ENCODE results near the gene ATE1.
"Not testable (repeated sequence)": the region's sequence is repeated elsewhere in the genome, so short reads cannot be mapped to it uniquely, and the experiment has no call there.

The ATE1 gene

GRCh38 chr10:121735263-121735662 lies 192.6 kb downstream of the ATE1 start:
- no peak for DNase-seq (ENCODE audit: low spot score)

GRCh38 chr10:121734589-121735045 lies 193.2 kb downstream of the ATE1 start:
- peak; percentile 16 for DNase-seq (ENCODE audit: low spot score)

DNA sequence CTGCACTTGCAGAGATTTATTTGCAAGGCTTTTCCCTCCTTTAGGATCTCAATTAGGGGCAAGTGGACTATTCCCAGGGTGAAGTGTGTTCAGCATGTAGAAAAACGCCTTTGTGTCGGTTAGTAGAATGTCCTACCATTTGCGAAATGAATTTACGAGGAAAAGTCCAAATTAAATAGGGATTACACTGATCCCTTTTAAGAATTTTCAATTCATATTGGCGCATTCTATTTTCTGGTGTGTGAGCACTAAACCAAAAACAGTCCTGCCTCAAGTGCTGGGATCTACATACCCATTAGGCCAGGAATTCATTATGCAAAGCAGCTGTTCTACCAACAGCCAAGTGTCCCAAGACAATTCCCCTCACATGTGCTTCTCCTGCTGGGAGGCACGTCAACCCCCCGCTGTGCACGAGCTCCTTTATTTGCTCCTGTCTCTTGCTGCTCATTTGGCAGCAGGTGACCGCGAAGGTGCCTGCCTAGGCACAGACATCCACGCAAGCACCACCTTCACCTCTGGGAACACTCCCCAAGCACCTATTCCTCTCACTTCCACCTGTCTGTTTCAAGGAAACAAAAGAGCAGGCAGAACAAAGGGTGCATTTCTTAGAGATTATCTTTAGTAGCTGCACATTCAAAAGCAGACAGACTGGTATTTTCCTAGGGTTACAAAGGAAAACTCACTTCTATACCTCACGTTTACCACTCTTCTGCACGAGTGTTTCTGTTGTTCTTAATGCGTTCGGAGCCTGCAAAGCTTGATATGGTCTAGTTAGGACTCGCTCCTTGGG lies 195.0 kb downstream of the ATE1 start:
- DNase-seq (ENCODE audit: low spot score) = no peak

GRCh38 chr10:121732172-121732571 lies 195.7 kb downstream of the ATE1 start:
- DNase-seq (ENCODE audit: low spot score) = no peak

DNA sequence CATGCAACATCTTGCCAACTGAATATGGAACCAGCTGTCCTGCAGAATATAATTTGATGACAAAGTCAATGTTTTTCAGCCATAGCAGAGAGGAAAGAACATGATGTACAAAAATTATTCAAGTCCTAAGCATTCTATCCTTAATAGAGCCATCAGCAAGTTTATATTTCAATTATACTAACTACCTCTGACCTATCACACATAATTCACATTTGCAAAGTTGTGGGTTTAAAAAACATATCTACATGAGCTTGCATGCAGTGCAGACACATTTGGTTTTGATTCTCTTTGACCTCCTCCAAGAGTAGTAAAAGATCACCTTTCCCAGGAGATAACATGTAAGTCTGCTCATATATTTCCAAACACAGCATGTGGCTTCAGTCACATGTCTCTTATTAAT lies 203.5 kb downstream of the ATE1 start:
- DNase-seq (ENCODE audit: low spot score) = no peak

- DNase-seq (ENCODE audit: low spot score) = no peak
Observed at GRCh38 chr10:121722665-121723064, 205.2 kb downstream of the ATE1 start.

DNA sequence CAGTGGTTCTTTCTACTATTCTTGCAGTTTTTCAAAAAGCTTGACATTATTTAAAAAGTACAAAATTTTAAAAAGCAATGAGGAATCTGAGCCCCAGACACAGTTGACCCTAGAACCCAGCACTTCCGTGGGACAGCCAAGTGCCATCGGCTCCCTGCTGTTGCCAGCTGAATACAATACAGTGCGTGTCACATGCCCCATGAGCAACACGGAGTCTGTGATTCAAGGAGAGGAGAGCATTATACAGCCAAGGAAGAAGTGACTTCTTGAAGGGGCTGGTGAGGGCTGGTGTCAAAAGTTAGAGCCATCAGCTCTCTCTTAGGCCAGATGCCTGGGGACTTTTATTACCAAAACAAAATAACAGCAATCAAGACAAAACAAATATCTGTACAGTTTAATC lies 206.6 kb downstream of the ATE1 start:
- DNase-seq (ENCODE audit: low spot score) = no peak

DNA sequence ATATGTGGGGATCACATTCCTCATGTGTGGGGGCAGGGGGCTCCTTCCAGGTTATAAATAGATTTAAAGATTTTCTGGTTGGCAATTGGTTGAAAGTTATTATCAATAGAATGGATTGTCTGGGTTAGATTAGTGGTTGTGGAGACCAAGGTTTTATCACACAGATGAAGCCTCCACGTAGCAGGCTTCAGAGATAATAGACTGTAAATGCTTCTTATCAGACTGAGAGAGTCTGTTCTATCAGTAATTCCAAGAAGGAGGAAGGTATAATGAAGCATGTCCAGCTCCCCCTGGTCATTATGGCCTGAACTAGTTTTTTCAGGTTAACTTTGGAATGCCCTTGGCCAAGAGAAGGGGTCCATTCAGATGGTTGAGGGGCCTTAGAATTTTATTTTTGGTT lies 211.9 kb downstream of the ATE1 start:
- DNase-seq (ENCODE audit: low spot score) = no peak

DNA sequence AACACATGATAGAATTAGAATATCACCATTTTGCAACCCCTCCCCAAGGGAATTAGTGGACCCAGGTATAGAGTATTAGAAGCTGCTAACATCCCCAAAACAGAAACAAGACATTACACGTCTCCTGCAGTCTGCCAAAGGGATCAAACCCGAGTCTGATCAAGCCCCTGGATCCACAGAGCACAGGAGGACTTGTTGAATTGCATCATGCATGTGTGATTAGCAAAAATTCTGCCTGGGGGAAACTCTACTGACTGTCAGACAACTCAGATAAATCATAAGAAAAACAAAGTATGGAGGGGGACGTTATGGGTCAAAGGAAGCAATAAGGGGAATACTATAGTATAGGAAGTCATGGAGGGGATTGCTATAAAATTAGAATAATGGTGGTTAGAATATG lies 212.8 kb downstream of the ATE1 start:
- DNase-seq (ENCODE audit: low spot score) = no peak

DNA sequence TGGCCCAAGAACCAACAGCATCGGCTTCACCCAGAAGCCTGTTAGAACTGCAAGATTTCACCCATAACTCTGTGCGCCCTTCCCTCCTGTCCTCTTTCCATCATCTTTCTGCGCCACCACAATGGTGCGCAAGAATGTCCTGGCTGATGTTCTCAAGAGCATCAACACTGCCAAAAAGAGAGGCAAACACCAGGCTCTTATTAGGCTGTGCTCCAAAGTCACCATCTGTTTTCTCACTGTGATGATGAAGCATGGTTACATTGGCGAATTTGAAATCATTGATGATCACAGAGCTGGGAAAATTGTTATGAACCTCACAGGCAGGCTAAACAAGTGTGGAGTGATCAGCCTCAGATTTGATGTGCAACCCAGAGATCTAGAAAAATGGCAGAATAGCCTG lies 214.3 kb downstream of the ATE1 start:
- DNase-seq (ENCODE audit: low spot score) = no peak

GRCh38 chr10:121710971-121711370 lies 216.9 kb downstream of the ATE1 start:
- no peak for DNase-seq (ENCODE audit: low spot score)

GRCh38 chr10:121710207-121710606 lies 217.6 kb downstream of the ATE1 start:
- DNase-seq (ENCODE audit: low spot score) = no peak

- no peak for DNase-seq (ENCODE audit: low spot score)
Observed at GRCh38 chr10:121709675-121710073, 218.2 kb downstream of the ATE1 start.

GRCh38 chr10:121708728-121709674 lies 218.8 kb downstream of the ATE1 start:
- DNase-seq (ENCODE audit: low spot score) = no peak

DNA sequence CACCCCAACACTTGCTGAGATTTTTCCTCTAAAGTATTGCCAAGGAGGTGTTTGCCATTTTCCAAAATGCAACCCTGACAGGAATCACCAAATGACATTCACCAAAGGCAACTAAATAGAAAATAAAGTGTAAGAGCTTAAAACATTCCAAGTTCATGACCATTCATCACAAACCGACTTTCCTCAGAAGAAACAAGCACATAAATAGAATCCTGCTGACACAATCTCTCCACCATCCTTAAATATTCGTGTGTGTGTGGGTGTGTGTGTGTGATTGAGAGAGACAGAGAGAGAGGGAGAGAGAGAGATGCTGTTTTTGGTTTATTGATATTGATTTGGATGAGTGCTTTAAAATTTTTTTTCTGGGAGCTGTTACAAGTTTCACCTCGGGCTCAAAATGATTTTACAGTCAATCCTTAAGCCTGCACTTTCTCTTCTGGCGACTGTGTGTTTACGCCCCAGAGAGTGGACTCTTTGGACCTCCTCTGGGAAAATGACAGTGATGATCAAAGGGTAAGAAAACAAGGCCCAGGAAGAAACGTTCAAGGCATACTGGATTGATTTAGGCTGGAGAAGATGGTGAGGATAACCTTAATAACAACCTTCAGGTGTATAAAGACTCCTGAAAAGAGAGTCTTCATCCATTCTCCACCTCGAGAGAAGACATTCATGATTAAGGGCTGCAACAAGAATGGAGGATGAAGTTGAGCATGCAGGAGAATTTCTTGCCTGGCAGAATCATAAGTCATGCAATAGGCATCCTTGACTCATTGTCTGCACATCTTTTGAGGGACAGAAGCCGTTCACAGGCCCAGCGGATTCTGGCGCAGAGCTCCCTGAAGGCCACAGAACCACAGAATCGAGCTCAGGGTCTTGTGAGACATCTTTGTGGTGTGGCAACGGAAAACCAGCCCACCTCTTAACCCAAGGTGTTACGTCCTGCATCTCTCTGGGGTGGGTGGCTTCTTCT lies 225.2 kb downstream of the ATE1 start:
- DNase-seq (ENCODE audit: low spot score) = no peak

GRCh38 chr10:121700416-121700815 lies 227.4 kb downstream of the ATE1 start:
- no peak for DNase-seq (ENCODE audit: low spot score)

GRCh38 chr10:121699703-121700102 lies 228.1 kb downstream of the ATE1 start:
- DNase-seq (ENCODE audit: low spot score) = not testable (repeated sequence)

DNA sequence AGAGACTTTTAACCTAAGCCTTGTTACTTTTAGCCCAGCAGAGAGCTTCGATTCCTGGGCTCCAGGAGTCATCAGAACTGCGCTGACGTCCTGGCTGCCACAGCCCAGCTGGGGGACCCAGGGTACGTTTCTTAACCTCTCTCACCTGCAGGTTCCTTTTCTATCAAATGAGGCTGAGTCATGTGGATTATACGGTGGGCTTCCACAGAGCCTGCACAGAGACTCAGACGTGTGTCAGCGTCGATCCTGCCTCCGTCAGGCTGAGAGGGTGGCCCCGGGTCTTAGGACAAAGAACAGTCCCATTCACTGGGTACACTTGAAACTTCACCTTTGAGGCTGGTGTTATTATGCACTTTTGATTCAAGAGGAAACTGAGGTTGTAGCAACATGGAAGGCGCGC lies 228.9 kb downstream of the ATE1 start:
- DNase-seq (ENCODE audit: low spot score) = no peak

DNA sequence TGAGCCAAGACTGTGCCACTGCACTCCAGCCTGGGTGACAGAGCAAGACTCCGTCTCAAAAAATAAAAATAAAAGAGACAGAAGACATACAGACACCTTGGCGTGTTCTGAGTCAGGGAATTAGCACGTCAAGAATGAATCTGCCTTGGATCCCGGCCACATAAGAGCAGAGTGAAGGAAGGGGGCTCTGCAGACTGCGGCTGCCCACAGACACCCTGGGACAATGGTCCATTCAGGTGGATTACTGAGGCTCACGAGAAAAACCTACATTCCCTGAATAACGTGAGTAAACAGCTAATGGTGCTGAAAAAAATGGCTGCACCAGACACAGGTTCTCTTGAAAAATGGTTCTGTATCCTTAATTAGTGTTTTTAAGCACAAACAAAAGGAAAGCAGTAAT lies 229.5 kb downstream of the ATE1 start:
- DNase-seq (ENCODE audit: low spot score) = peak; percentile 2

DNA sequence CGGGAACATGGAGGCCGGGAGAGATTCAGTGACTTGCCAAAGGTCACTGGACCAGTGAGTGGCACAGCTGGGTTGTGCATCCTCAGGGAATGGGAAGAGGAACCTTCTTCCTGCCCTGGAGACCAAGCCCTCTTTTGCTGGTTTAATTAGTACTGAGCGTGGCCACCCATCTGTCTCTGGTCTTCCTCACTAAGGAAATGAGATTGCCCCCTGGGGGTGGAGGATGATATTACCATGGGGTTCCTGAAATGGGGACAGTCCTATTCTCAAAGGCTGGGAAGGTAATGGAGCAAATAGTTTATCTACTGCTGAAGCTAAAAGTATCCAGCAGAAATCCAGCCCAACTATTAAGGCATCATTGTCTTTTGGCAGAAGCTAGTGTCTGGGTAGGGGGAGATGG lies 231.0 kb downstream of the ATE1 start:
- DNase-seq (ENCODE audit: low spot score) = peak; percentile 6

DNA sequence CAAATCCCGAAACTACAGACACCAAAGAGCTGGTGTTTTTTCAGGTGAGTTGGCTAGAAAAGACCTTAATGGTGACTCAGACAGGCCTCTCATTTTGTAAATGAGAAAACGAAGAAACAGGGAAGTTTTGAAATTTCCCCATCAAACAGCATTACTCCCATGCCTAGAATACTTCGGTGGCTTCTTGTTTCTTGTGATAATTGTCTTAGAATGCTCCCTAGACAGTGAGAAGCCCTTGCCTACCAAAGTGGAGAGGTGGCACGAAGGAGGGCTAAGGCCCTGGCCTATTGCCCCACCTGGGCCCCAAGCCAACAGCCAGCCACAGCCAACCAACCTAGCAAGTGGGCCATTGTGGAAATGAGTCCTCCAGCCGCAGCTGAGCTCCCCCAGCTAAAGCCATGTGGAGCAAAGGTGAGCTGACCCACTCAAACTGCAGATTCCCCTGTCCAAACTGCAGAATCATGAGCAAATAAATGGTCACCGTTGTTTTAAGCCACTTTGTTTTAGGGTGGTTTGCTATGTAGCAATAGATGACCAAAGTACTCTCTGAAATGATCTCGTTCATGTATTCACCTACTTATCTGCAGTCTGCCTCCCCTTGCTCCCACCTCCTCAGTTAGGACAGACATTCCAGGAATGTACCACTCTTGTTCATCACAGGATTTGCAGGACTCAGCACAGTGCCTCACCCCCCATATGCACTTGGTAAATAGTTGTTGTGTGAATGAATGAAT lies 231.9 kb downstream of the ATE1 start:
- DNase-seq (ENCODE audit: low spot score) = no peak

Data from SW480 (cell line).